GM12878 (cell line): ENCODE results near the gene BZW2.

Experiments used
- ATF3 ChIP-seq: IDR thresholded peaks from 2 replicates; pipeline ENCODE4 v1.6.1; 2011; ENCODE audit warnings: low read depth, mild to moderate bottlenecking, low read length, moderate library complexity, borderline replicate concordance; ENCODE audit errors: extremely low read depth
- CEBPB ChIP-seq, 2 experiments: fragments of 150-350 bp in 1 of 2; IDR thresholded peaks; 2 replicates each; pipeline ENCODE4 v1.6.1; 2012 to 2014; ENCODE audit warnings: low read depth in 2 of 2, low read length in 2 of 2, borderline replicate concordance in 1 of 2, inconsistent platforms in 1 of 2
- CHD1 ChIP-seq: IDR thresholded peaks from 2 replicates; pipeline ENCODE4 v1.6.1; 2012; ENCODE audit warnings: low read depth, low read length, improper control_type of control experiment
- CHD4 ChIP-seq: fragments of 200-600 bp; sonication (generic); IDR thresholded peaks from 2 replicates; pipeline ENCODE4 v1.6.1; 2016; ENCODE audit warnings: mild to moderate bottlenecking
- CTCF ChIP-seq, 3 experiments: IDR thresholded peaks in 2 of 3; conservative IDR thresholded peaks in 1 of 3; 2 replicates each; pipeline ENCODE4 v1.5.1; 2011; ENCODE audit warnings: low read depth in 3 of 3, low read length in 3 of 3, mild to moderate bottlenecking in 3 of 3, control low read depth in 2 of 3, moderate library complexity in 2 of 3, inconsistent platforms in 1 of 3, mixed read lengths in 1 of 3; ENCODE audit not compliant: control insufficient read depth in 2 of 3, insufficient read depth in 1 of 3; ENCODE audit errors: extremely low read depth in 1 of 3
- POLR2A ChIP-seq: IDR thresholded peaks from 2 replicates; pipeline ENCODE4 v1.6.1; 2011; ENCODE audit warnings: low read depth, mild to moderate bottlenecking, low read length
- RELA ChIP-seq: fragments of 450-650 bp; IDR thresholded peaks from 2 replicates; pipeline ENCODE4 v1.8.0; 2014; ENCODE audit warnings: borderline replicate concordance; ENCODE audit not compliant: partially characterized antibody
- RFX5 ChIP-seq: IDR thresholded peaks from 2 replicates; pipeline ENCODE4 v1.6.1; 2011; ENCODE audit warnings: low read depth, low read length, improper control_type of control experiment
- TAF1 ChIP-seq: IDR thresholded peaks from 2 replicates; pipeline ENCODE4 v1.6.1; 2011; ENCODE audit warnings: mild to moderate bottlenecking, low read depth, low read length, borderline replicate concordance
- ZNF24 ChIP-seq: fragments of 450-650 bp; IDR thresholded peaks from 2 replicates; pipeline ENCODE4 v1.6.1; 2017; ENCODE audit warnings: antibody characterized with exemption, mild to moderate bottlenecking
- ZNF274 ChIP-seq: IDR thresholded peaks from one replicate; pipeline ENCODE4 v1.8.0; 2011; ENCODE audit not compliant: insufficient read length, insufficient read depth

- TF ChIP-seq ATF3 (no peak), RFX5 (no peak), CHD1 (no peak), CTCF (IDR thresholded peaks at IDR 0.05 in 2 of 3, conservative IDR thresholded peaks at IDR 0.05 in 1 of 3; ENCODE audit: control insufficient read depth in 2 of 3, extremely low read depth in 1 of 3, insufficient read depth in 1 of 3, low read depth in 3 of 3, low read length in 3 of 3) (no peak), POLR2A (no peak), ZNF24 (no peak), ZNF274 (no peak), RELA (no peak), TAF1 (no peak), CEBPB (IDR thresholded peaks at IDR 0.05; ENCODE audit: borderline replicate concordance in 1 of 2, low read depth in 2 of 2, low read length in 2 of 2) (no peak), CHD4 (no peak)
These were observed 7.4 kb upstream of the BZW2 start for GRCh38 chr7:16638282-16639280.
